Spinal cord (tissue), 10 donors: Measurements from ENCODE around the gene GIT2. TPM values are rescaled to one million over a fixed set of nuclear protein-coding genes. Genes with fewer than 3 reads are reported as not detected.
"Not testable (repeated sequence)": the region's sequence is repeated elsewhere in the genome, so short reads cannot be mapped to it uniquely, and the experiment has no call there.

Experiments used
- DNase-seq, 6 donors: peaks; one replicate each; pipeline versions ENCODE4 v3.0.0 to v3.0.0-alpha.2; 2013 to 2015; ENCODE audit warnings: low spot score in 6 of 6, low read depth in 4 of 6
- H3K27ac ChIP-seq: one replicate; pipeline ENCODE4 v1.5.1; 2013; ENCODE audit warnings: low read depth, low read length, control low read depth
- H3K27me3 ChIP-seq: one replicate; pipeline ENCODE4 v1.6.1; 2013; ENCODE audit warnings: low read length; ENCODE audit not compliant: control insufficient read depth, insufficient read depth
- H3K36me3 ChIP-seq: one replicate; pipeline ENCODE4 v1.6.1; 2013; ENCODE audit warnings: low read length; ENCODE audit not compliant: control insufficient read depth, insufficient read depth
- H3K4me1 ChIP-seq: one replicate; pipeline ENCODE4 v1.6.1; 2013; ENCODE audit warnings: low read length; ENCODE audit not compliant: control insufficient read depth, insufficient read depth
- H3K4me3 ChIP-seq: one replicate; pipeline ENCODE4 v1.5.1; 2013; ENCODE audit warnings: low read depth, low read length, control low read depth
- H3K9me3 ChIP-seq: one replicate; pipeline ENCODE4 v1.6.1; 2013; ENCODE audit warnings: low read length; ENCODE audit not compliant: control insufficient read depth, insufficient read depth
- WGBS: methylation state at CpG from one replicate; pipeline ENCODE4 v1.1.5; 2013; ENCODE audit warnings: missing lambda C conversion rate; ENCODE audit not compliant: insufficient coverage; 5-methylcytosine and 5-hydroxymethylcytosine counted together
- polyA plus RNA-seq, 2 donors: library from polyadenylated mRNA; unstranded; fragments of 120-200 nt; gene quantifications; one replicate each; pipeline ENCODE4 v1.2.1, GENCODE V29; 2013; ENCODE audit not compliant: insufficient read length in 2 of 2
- total RNA-seq, 2 donors: library from RNA; depleted of rRNA in 1 of 2; stranded (reverse); fragments of 120-200 nt in 1 of 2; fragments of >200 nt in 1 of 2; gene quantifications; one replicate each; pipeline versions ENCODE4 v1.2.3 to v1.2.4, GENCODE V29; 2013 to 2014
- donor health status: healthy.

GIT2 gene
- total and polyA plus RNA-seq, 4 donors: 41.5 to 52.8 (median 47.6) TPM

GRCh38 chr12:109902891-109903418 lies 93.2 kb downstream of the GIT2 start:
- no peak overlapping the region for H3K4me3 ChIP-seq
- H3K36me3 ChIP-seq: peaks cover 46% of the 10 kb centered on the region

DNA sequence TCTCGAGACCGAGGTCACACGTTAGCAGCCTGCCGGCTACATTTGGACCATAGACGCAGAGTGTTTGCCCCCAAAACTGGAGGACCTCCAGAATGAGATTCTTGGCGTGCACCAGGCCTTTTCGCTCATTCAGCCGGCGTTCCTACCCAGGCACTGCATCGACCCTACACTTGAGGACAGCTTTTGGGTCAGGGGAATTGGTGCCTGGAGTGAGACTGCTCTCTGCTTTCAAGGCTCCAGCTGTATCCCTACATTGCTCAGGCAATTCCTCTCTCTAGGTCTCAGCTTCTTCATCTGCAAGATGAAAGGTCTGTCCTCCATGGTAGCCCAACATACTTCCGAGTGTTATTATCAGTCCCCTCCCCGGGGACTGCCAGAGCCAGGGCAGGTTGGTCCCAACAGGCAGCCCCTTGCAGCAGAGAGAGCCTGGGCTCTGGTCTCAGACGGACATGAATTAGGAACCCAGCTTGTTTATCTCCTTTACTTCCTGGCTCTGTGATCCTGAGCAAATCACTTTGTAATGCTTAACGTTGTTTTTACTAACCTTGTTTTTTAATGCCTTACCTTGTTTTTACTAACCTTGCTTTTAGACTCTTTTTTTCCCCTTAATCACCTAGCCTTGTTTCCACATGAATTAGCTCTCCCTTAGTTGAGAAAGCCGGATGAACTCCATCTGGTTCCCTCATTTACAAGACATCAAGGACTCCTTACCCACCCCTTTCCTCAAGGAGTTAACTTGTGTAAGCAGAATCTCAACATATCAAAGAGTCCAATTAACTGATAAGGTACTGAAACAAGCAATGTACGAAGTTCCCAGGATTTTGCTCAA lies 95.2 kb downstream of the GIT2 start:
- Histone ChIP-seq H3K4me1 (peaks cover 19% of the 10 kb centered on the region), H3K27me3 (no peaks in the 10 kb centered on the region), H3K9me3 (no peaks in the 10 kb centered on the region), H3K27ac (peak overlapping the region; percentile 84), H3K4me3 (peak overlapping the region; percentile 71), H3K36me3 (peaks cover 26% of the 10 kb centered on the region)
- DNase-seq: no peak
- WGBS: 2% methylated on average over 15 of the region's 16 CpGs

More at GRCh38 chr12:109902891-109903418, 93.2 kb downstream of the GIT2 start:
- H3K4me1 ChIP-seq: peaks cover 19% of the 10 kb centered on the region
- DNase-seq: peak in 1 of 6 donors; percentile 85
- H3K27ac ChIP-seq: no peak overlapping the region
- no peaks in the 10 kb centered on the region for H3K9me3 ChIP-seq
- H3K27me3 ChIP-seq: no peaks in the 10 kb centered on the region
- 48% methylated on average over 15 of the region's 15 CpGs for WGBS

GRCh38 chr12:109899783-109900751 lies 96.1 kb downstream of the GIT2 start, which contains the start of gene TCHP:
Gene TCHP (plus strand): TSS chr12:109900274. CDS start chr12:109903027, 2,753 bp downstream.
- under 1% methylated on average over 62 of the region's 69 CpGs for WGBS
- DNase-seq: peak; percentile 72 to 96 (median 78)
- Histone ChIP-seq H3K4me1 (peaks cover 19% of the 10 kb centered on the region), H3K27me3 (no peaks in the 10 kb centered on the region), H3K4me3 (peak within 1 kb of the TSS; percentile 71), H3K27ac (peak within 1 kb of the TSS; percentile 84), H3K9me3 (no peaks in the 10 kb centered on the region), H3K36me3 (peaks cover 22% of the 10 kb centered on the region)

- H3K27ac ChIP-seq, H3K4me3 ChIP-seq, H3K9me3 ChIP-seq, H3K27me3 ChIP-seq, DNase-seq: not testable (repeated sequence)
- Histone ChIP-seq H3K4me1 (peaks cover 19% of the 10 kb centered on the region), H3K36me3 (peaks cover 15% of the 10 kb centered on the region)
- WGBS: 97% methylated on average over 11 of the region's 15 CpGs
These were observed 96.8 kb downstream of the GIT2 start for GRCh38 chr12:109899345-109899744.

GRCh38 chr12:109897029-109897428 lies 99.1 kb downstream of the GIT2 start:
- H3K4me1 ChIP-seq: peaks cover 15% of the 10 kb centered on the region
- no peaks in the 10 kb centered on the region for H3K9me3 ChIP-seq
- WGBS: 84% methylated on average over 4 of the region's 6 CpGs
- DNase-seq: no peak
- H3K27ac ChIP-seq: no peak overlapping the region
- no peak overlapping the region for H3K4me3 ChIP-seq
- H3K27me3 ChIP-seq: no peaks in the 10 kb centered on the region
- no peaks in the 10 kb centered on the region for H3K36me3 ChIP-seq

GRCh38 chr12:109896188-109896587 lies 100.0 kb downstream of the GIT2 start:
- no peaks in the 10 kb centered on the region for H3K36me3 ChIP-seq
- H3K27ac ChIP-seq: no peak overlapping the region
- WGBS: 95% methylated on average over 4 of the region's 6 CpGs

DNA sequence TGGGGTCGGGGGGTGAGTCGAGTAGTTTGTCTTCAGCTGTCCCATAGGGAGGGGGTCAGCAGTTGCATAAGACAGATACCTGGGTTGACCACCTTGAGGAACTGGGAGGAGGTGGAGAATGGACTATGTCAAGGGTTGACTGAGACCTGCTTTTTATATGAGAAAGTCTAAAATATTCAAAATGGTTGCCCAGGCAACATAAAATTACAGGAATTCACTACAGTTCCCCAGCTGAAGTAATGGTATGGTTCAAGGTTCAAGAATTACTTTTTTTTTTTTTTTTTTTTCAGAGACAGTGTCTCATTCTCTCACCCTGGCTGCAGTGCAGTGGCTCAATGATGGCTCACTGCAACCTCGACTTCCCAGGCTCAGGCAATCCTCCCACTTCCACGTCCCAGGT lies 101.2 kb downstream of the GIT2 start:
- H3K27ac ChIP-seq: no peak overlapping the region
- H3K4me3 ChIP-seq: no peak overlapping the region
- no peaks in the 10 kb centered on the region for H3K27me3 ChIP-seq
- H3K36me3 ChIP-seq: no peaks in the 10 kb centered on the region
- no peak for DNase-seq
- 20% methylated on average over 1 of the region's 4 CpGs for WGBS
- H3K4me1 ChIP-seq: peaks cover 10% of the 10 kb centered on the region
- H3K9me3 ChIP-seq: no peaks in the 10 kb centered on the region

More at GRCh38 chr12:109896188-109896587, 100.0 kb downstream of the GIT2 start:
- Histone ChIP-seq H3K4me1 (peaks cover 15% of the 10 kb centered on the region), H3K4me3 (no peak overlapping the region), H3K27me3 (no peaks in the 10 kb centered on the region), H3K9me3 (no peaks in the 10 kb centered on the region)
- DNase-seq: no peak

DNA sequence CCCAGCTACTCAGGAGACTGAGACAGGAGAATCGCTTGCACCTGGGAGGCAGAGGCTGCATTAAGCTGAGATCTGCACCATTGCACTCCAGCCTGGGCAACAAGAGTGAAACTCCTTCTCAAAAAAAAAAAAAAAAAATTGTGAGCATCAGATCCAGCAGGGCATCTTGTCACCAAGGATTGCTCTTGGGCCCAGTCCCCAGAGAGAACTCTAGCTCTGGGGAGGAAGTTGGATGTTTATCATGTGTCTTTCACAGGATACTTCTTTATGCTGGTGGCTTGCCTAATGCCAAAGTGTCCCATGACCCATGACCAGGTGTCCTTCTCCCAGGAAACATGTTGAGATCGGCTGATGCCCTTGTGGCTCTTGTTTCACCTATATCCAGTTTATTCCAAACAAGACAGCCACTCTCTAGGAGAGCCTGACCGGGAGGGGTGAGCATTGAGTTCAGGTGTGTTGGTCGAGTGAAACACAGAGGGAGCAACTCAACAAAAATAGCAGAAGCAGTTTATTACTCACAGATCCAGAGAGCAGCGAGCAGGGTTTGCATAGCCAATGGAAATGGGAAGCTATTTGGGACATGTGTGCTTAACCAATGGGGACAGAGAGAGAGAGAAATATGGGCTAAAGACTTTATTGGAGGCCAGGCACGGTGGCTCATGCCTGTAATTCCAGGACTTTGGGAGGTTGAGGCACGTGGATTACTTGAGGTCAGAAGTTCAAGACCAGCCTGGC lies 102.7 kb downstream of the GIT2 start:
- Histone ChIP-seq H3K27ac (no peak overlapping the region), H3K27me3 (no peaks in the 10 kb centered on the region), H3K4me1 (peaks cover 12% of the 10 kb centered on the region), H3K36me3 (no peaks in the 10 kb centered on the region), H3K4me3 (no peak overlapping the region), H3K9me3 (no peaks in the 10 kb centered on the region)
- WGBS: no CpG with 5 or more reads among the region's 7 CpGs
- no peak for DNase-seq

GRCh38 chr12:109892748-109893147 lies 103.4 kb downstream of the GIT2 start:
- Histone ChIP-seq H3K4me1 (peaks cover 12% of the 10 kb centered on the region), H3K4me3 (no peak overlapping the region), H3K27ac (no peak overlapping the region), H3K9me3 (no peaks in the 10 kb centered on the region), H3K36me3 (no peaks in the 10 kb centered on the region), H3K27me3 (no peaks in the 10 kb centered on the region)
- DNase-seq: no peak
- WGBS: 89% methylated on average over 4 of the region's 4 CpGs
